ENCODE data around the gene LAMB4.

- no peak for TF ChIP-seq YY1 (IDR thresholded peaks at IDR 0.05; ENCODE audit: low read depth)
- no peak for TF ChIP-seq EZH2phosphoT487 (IDR thresholded peaks at IDR 0.05; ENCODE audit: borderline replicate concordance, low read depth)
- no peak for TF ChIP-seq POLR2AphosphoS5 (IDR thresholded peaks at IDR 0.05; ENCODE audit: low read depth, low read length)
- no peak for TF ChIP-seq CTCF (IDR thresholded peaks at IDR 0.05)
Observed at GRCh38 chr7:108147031-108147563, 16.9 kb upstream of the LAMB4 start.
